ENCODE data around the gene DHRS7.

The DHRS7 gene

GRCh38 chr14:60164712-60165546 lies at the start of gene DHRS7:
TSS of gene DHRS7 (minus strand) at chr14:60165398. CDS start at chr14:60165309, 89 bp downstream.
- DNase-seq: peak; percentile 54

- DNase-seq: no peak
Measured at GRCh38 chr14:60214415-60215126, 49.4 kb upstream of the DHRS7 start.

GRCh38 chr14:60214003-60214402 lies 48.8 kb upstream of the DHRS7 start:
- DNase-seq: no peak

GRCh38 chr14:60212503-60213371 lies 47.5 kb upstream of the DHRS7 start:
- no peak for DNase-seq

- no peak for DNase-seq
Measured at GRCh38 chr14:60211153-60211552, 46.0 kb upstream of the DHRS7 start.

- DNase-seq: no peak
Measured at GRCh38 chr14:60210703-60211102, 45.5 kb upstream of the DHRS7 start.

GRCh38 chr14:60206837-60207533 lies 41.8 kb upstream of the DHRS7 start:
- DNase-seq: no peak

GRCh38 chr14:60206249-60206670 lies 41.1 kb upstream of the DHRS7 start:
- DNase-seq: no peak

- no peak for DNase-seq
Measured at GRCh38 chr14:60204843-60205774, 39.9 kb upstream of the DHRS7 start.

GRCh38 chr14:60204104-60204842 lies 39.1 kb upstream of the DHRS7 start:
- no peak for DNase-seq

- DNase-seq: no peak
Measured at GRCh38 chr14:60199321-60199720, 34.1 kb upstream of the DHRS7 start.

- no peak for DNase-seq
Measured at GRCh38 chr14:60197629-60198303, 32.6 kb upstream of the DHRS7 start.

GRCh38 chr14:60196291-60196690 lies 31.1 kb upstream of the DHRS7 start:
- no peak for DNase-seq

GRCh38 chr14:60195179-60195810 lies 30.1 kb upstream of the DHRS7 start:
- DNase-seq: no peak

GRCh38 chr14:60189923-60190840 lies 25.0 kb upstream of the DHRS7 start:
- DNase-seq: no peak

- no peak for DNase-seq
Measured at GRCh38 chr14:60188696-60189095, 23.5 kb upstream of the DHRS7 start.

- DNase-seq: no peak
Measured at GRCh38 chr14:60188115-60188514, 22.9 kb upstream of the DHRS7 start.

GRCh38 chr14:60184905-60185555 lies 19.8 kb upstream of the DHRS7 start:
- no peak for DNase-seq
